HG02870 (cell line): ENCODE measurements around the gene GSN.

Experiments
- ATAC-seq: cut with Tn5 transposase; IDR thresholded peaks from one replicate; pipeline ENCODE4 v1.9.1; 2021; ENCODE audit warnings: mild to moderate bottlenecking, moderate library complexity; ENCODE audit not compliant: unreplicated experiment

The GSN gene

GRCh38 chr9:121322037-121322736 is 54.2 kb downstream of the GSN start:
- no peak for ATAC-seq

- ATAC-seq: no peak
Measured at GRCh38 chr9:121322737-121323448, 54.9 kb downstream of the GSN start.

- no peak for ATAC-seq
Measured at GRCh38 chr9:121323449-121324151, 55.6 kb downstream of the GSN start.

- no peak for ATAC-seq
Measured at GRCh38 chr9:121324316-121324715, 56.4 kb downstream of the GSN start.

- ATAC-seq: no peak
Measured at GRCh38 chr9:121324755-121325154, 56.8 kb downstream of the GSN start.

- ATAC-seq: no peak
Measured at GRCh38 chr9:121325387-121325786, 57.4 kb downstream of the GSN start.

- ATAC-seq: no peak
Measured at GRCh38 chr9:121326130-121326838, 58.3 kb downstream of the GSN start.

- no peak for ATAC-seq
Measured at GRCh38 chr9:121326901-121327613, 59.1 kb downstream of the GSN start.

- no peak for ATAC-seq
Measured at GRCh38 chr9:121328476-121328875, 60.5 kb downstream of the GSN start.

GRCh38 chr9:121328876-121329681 is 61.1 kb downstream of the GSN start:
- no peak for ATAC-seq

GRCh38 chr9:121331549-121331948 is 63.6 kb downstream of the GSN start:
- ATAC-seq: no peak

- no peak for ATAC-seq
Measured at GRCh38 chr9:121331992-121332685, 64.2 kb downstream of the GSN start.

GRCh38 chr9:121333950-121334773 is 66.2 kb downstream of the GSN start:
- no peak for ATAC-seq

GRCh38 chr9:121336665-121337064 is 68.7 kb downstream of the GSN start:
- ATAC-seq: no peak

- no peak for ATAC-seq
Measured at GRCh38 chr9:121339437-121339836, 71.5 kb downstream of the GSN start.

- peak; percentile 96 for ATAC-seq
Measured at GRCh38 chr9:121340676-121341392, 72.9 kb downstream of the GSN start.

GRCh38 chr9:121344184-121344583 is 76.2 kb downstream of the GSN start:
- no peak for ATAC-seq

GRCh38 chr9:121345070-121345469 is 77.1 kb downstream of the GSN start:
- ATAC-seq: no peak
